GM23338 (cell line): Measurements from ENCODE around the gene LCN10. TPM values are rescaled to one million over a fixed set of nuclear protein-coding genes. Genes with fewer than 3 reads are reported as not detected.

Experiments used
- ATAC-seq: fragments of 200-7000 bp; cut with Tn5 transposase; 3 replicates; pipeline ENCODE4 v1.9.1; 2020
- DNase-seq: peaks from one replicate; pipeline ENCODE4 v3.0.0-alpha.2; 2015; ENCODE audit warnings: low spot score
- H2AFZ ChIP-seq: fragments of 200-600 bp; sonication (generic); 2 replicates; pipeline ENCODE4 v1.8.0; 2016; ENCODE audit warnings: antibody characterized with exemption, mild to moderate bottlenecking, moderate library complexity
- H3F3A ChIP-seq: fragments of 200-600 bp; sonication (generic); replicated peaks from 2 replicates; pipeline ENCODE4 v1.8.0; 2017; ENCODE audit warnings: antibody characterized with exemption, mixed run types, low read depth
- H3K27ac ChIP-seq: fragments of 200-600 bp; sonication (generic); 2 replicates; pipeline ENCODE4 v1.6.1; 2016; ENCODE audit warnings: low read depth
- H3K27me3 ChIP-seq: fragments of 200-600 bp; sonication (generic); 2 replicates; pipeline ENCODE4 v1.8.0; 2016; ENCODE audit warnings: mild to moderate bottlenecking, mixed run types, moderate library complexity; ENCODE audit not compliant: insufficient read depth
- H3K36me3 ChIP-seq: fragments of 200-600 bp; sonication (generic); 2 replicates; pipeline ENCODE4 v1.8.0; 2016; ENCODE audit warnings: mild to moderate bottlenecking; ENCODE audit not compliant: insufficient read depth
- H3K4me1 ChIP-seq: fragments of 200-600 bp; sonication (generic); 2 replicates; pipeline ENCODE4 v1.8.0; 2016; ENCODE audit warnings: mild to moderate bottlenecking, moderate library complexity; ENCODE audit not compliant: insufficient read depth
- H3K4me2 ChIP-seq: fragments of 200-600 bp; sonication (generic); 2 replicates; pipeline ENCODE4 v1.7.1; 2017; ENCODE audit warnings: mixed run types
- H3K4me3 ChIP-seq: fragments of 200-600 bp; sonication (generic); 2 replicates; pipeline ENCODE4 v1.6.1; 2016; ENCODE audit warnings: mixed run types
- H3K79me2 ChIP-seq: fragments of 200-600 bp; sonication (generic); replicated peaks from 2 replicates; pipeline ENCODE4 v1.8.0; 2017; ENCODE audit warnings: mild to moderate bottlenecking; ENCODE audit not compliant: insufficient read depth
- H3K9me2 ChIP-seq: fragments of 200-600 bp; sonication (generic); 2 replicates; pipeline ENCODE4 v1.8.0; 2017; ENCODE audit not compliant: insufficient read depth
- H4K20me1 ChIP-seq: fragments of 200-600 bp; sonication (generic); replicated peaks from 2 replicates; pipeline ENCODE4 v1.8.0; 2017; ENCODE audit warnings: mild to moderate bottlenecking; ENCODE audit not compliant: insufficient read depth
- H3K27ac Mint-ChIP-seq: 2 replicates; pipeline ENCODE4 v1.8.0; 2020; ENCODE audit warnings: inconsistent platforms, mild to moderate bottlenecking, moderate library complexity, mixed read lengths
- H3K27me3 Mint-ChIP-seq: 3 replicates; pipeline ENCODE4 v1.8.0; 2022; ENCODE audit warnings: low read depth, mild to moderate bottlenecking, moderate library complexity, mixed read lengths, inconsistent platforms; ENCODE audit not compliant: insufficient read depth, poor library complexity
- H3K36me3 Mint-ChIP-seq: 3 replicates; pipeline ENCODE4 v1.8.0; 2021; ENCODE audit warnings: low read depth, mild to moderate bottlenecking, inconsistent platforms, moderate library complexity, mixed read lengths
- H3K4me1 Mint-ChIP-seq: 3 replicates; pipeline ENCODE4 v1.8.0; 2020; ENCODE audit warnings: mild to moderate bottlenecking, inconsistent platforms, mixed read lengths
- H3K4me3 Mint-ChIP-seq: 3 replicates; pipeline ENCODE4 v1.8.0; 2021; ENCODE audit warnings: moderate library complexity, mild to moderate bottlenecking, inconsistent platforms, mixed read lengths
- H3K9me3 Mint-ChIP-seq: 3 replicates; pipeline ENCODE4 v1.8.0; 2020; ENCODE audit warnings: moderate library complexity, mild to moderate bottlenecking, inconsistent platforms, mixed read lengths
- CREB1 ChIP-seq: fragments of 250-450 bp; sonication (Bioruptor Pico); IDR thresholded peaks from 2 replicates; pipeline ENCODE4 v1.5.0; 2020; ENCODE audit warnings: low read depth, mild to moderate bottlenecking, moderate library complexity
- ETS1 ChIP-seq: IDR thresholded peaks from 2 replicates; pipeline ENCODE4 v1.6.1; 2016; ENCODE audit warnings: antibody characterized with exemption
- EZH2 ChIP-seq: fragments of 200-600 bp; sonication (generic); IDR thresholded peaks from one replicate; pipeline ENCODE4 v1.8.0; 2017; ENCODE audit warnings: antibody characterized with exemption, mild to moderate bottlenecking, low read depth; ENCODE audit not compliant: unreplicated experiment
- EZH2phosphoT487 ChIP-seq: fragments of 200-600 bp; sonication (generic); IDR thresholded peaks from one replicate; pipeline ENCODE4 v1.8.1; 2018; ENCODE audit warnings: antibody characterized with exemption; ENCODE audit not compliant: unreplicated experiment
- JUNB ChIP-seq: IDR thresholded peaks from one replicate; pipeline ENCODE4 v1.6.1; 2016; ENCODE audit warnings: antibody characterized with exemption; ENCODE audit not compliant: unreplicated experiment
- NANOG ChIP-seq: IDR thresholded peaks from 2 replicates; pipeline ENCODE4 v1.6.1; 2016; ENCODE audit warnings: antibody characterized with exemption, borderline replicate concordance
- POLR2AphosphoS5 ChIP-seq: IDR thresholded peaks from 2 replicates; pipeline ENCODE4 v1.6.1; 2016; ENCODE audit warnings: antibody characterized with exemption, low read depth
- REST ChIP-seq: IDR thresholded peaks from one replicate; pipeline ENCODE4 v1.6.1; 2018; ENCODE audit warnings: antibody characterized with exemption; ENCODE audit not compliant: unreplicated experiment
- STAT1 ChIP-seq: IDR thresholded peaks from one replicate; pipeline ENCODE4 v1.6.1; 2016; ENCODE audit warnings: antibody characterized with exemption; ENCODE audit not compliant: unreplicated experiment
- ZNF114 ChIP-seq: fragments of 250-450 bp; sonication (Bioruptor Pico); IDR thresholded peaks from 2 replicates; pipeline ENCODE4 v1.5.0; 2020; ENCODE audit warnings: mild to moderate bottlenecking, moderate library complexity
- ZNF331 ChIP-seq: fragments of 250-450 bp; sonication (Bioruptor Pico); IDR thresholded peaks from 2 replicates; pipeline ENCODE4 v1.5.0; 2020; ENCODE audit warnings: low read depth, mild to moderate bottlenecking, moderate library complexity
- ZNF462 ChIP-seq: fragments of 250-450 bp; sonication (Bioruptor Pico); IDR thresholded peaks from 2 replicates; pipeline ENCODE4 v1.5.0; 2020; ENCODE audit warnings: mild to moderate bottlenecking, moderate library complexity
- polyA plus RNA-seq: library from polyadenylated mRNA; unstranded; fragments of >200 nt; fragmentation: Nextera tagmentation; extraction: Ambion mirVana; gene quantifications from 2 replicates; pipeline ENCODE4 v1.2.1, GENCODE V29; 2016
- total RNA-seq: library from RNA; depleted of rRNA; stranded (reverse); fragments of >200 nt; shearing (Covaris generic); gene quantifications from 2 replicates; pipeline ENCODE4 v1.2.3, GENCODE V29; 2014
- TF ChIP-seq, protein P1 (sequence below), 2 experiments: fragments of 200-600 bp in 1 of 2; sonication (generic) in 1 of 2; conservative IDR thresholded peaks; 2 replicates each; pipeline versions ENCODE4 v1.5.1 to v1.6.1; 2016 to 2017; ENCODE audit warnings: antibody characterized with exemption in 2 of 2, low read depth in 2 of 2, mild to moderate bottlenecking in 2 of 2, moderate library complexity in 1 of 2

LCN10 gene
- total and polyA plus RNA-seq, 2 experiments from 2014 or later = 0.45 to 0.74 TPM

DNA sequence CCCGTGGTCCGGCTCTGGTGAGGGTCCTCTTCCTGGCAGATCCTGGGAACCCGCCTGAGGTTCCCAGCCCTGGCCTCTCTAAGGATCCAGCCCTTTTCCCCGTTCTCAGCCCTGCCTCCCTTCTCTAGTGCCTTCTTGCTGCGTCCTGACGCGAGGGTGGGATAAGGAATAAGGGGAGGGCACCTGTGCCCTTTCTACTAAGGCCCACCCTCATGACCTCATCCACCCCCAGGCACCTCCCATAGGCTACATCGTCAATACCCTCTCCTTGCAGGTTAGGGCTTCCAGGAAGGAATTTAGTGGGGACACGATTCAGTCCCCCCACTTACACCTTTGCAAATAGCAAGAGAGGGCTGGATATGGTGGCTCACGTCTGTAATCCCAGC lies 41.1 kb downstream of the LCN10 start:
- Histone ChIP-seq H3K4me1 (no peaks in the 10 kb centered on the region; the same call in 1 of the 2 replicates), H3K4me2 (no peak overlapping the region), H4K20me1 (no peaks in the 10 kb centered on the region), H3F3A (no peaks in the 10 kb centered on the region), H3K27me3 (no peaks in the 10 kb centered on the region), H3K27ac (no peak overlapping the region), H3K79me2 (no peaks in the 10 kb centered on the region), H3K4me3 (no peak overlapping the region), H3K36me3 (no peaks in the 10 kb centered on the region), H3K9me2 (no peaks in the 10 kb centered on the region), H2AFZ (peak overlapping the region; percentile 84; the same call in 1 of the 2 replicates)
- DNase-seq (no peak), ATAC-seq (peak; percentile 73)
- no peak overlapping the region for H3K27ac Mint-ChIP-seq
- H3K36me3 Mint-ChIP-seq = no peaks in the 10 kb centered on the region
- no peak for TF ChIP-seq POLR2AphosphoS5
- no peak for TF ChIP-seq ZNF331 (CRISPR knock-in tag)
- TF ChIP-seq ZNF462 (CRISPR knock-in tag) = no peak
- TF ChIP-seq REST = no peak
- TF ChIP-seq STAT1 = no peak
- TF ChIP-seq JUNB = no peak
- TF ChIP-seq, protein P1, sequence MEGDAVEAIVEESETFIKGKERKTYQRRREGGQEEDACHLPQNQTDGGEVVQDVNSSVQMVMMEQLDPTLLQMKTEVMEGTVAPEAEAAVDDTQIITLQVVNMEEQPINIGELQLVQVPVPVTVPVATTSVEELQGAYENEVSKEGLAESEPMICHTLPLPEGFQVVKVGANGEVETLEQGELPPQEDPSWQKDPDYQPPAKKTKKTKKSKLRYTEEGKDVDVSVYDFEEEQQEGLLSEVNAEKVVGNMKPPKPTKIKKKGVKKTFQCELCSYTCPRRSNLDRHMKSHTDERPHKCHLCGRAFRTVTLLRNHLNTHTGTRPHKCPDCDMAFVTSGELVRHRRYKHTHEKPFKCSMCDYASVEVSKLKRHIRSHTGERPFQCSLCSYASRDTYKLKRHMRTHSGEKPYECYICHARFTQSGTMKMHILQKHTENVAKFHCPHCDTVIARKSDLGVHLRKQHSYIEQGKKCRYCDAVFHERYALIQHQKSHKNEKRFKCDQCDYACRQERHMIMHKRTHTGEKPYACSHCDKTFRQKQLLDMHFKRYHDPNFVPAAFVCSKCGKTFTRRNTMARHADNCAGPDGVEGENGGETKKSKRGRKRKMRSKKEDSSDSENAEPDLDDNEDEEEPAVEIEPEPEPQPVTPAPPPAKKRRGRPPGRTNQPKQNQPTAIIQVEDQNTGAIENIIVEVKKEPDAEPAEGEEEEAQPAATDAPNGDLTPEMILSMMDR (conservative IDR thresholded peaks at IDR 0.05; ENCODE audit: low read depth in 2 of 2) = no peak
- TF ChIP-seq ETS1 = no peak
- no peak for TF ChIP-seq CREB1 (CRISPR knock-in tag)
- TF ChIP-seq EZH2phosphoT487 = no peak
- TF ChIP-seq EZH2 = no peak
- TF ChIP-seq NANOG = no peak
- no peak for TF ChIP-seq ZNF114 (CRISPR knock-in tag)
- peaks cover 14% of the 10 kb centered on the region for H3K4me1 Mint-ChIP-seq
- no peak overlapping the region for H3K4me3 Mint-ChIP-seq
- no peaks in the 10 kb centered on the region for H3K9me3 Mint-ChIP-seq
- H3K27me3 Mint-ChIP-seq = peaks cover 20% of the 10 kb centered on the region
